ENCODE measurements around the gene SERPINA3. TPM values are rescaled to one million over a fixed set of nuclear protein-coding genes. Genes with fewer than 3 reads are reported as not detected.

SERPINA3 gene
- total RNA-seq, 1 donor from 2014 or later = 33.9 TPM

GRCh38 chr14:94643316-94644101 lies 31.3 kb downstream of the SERPINA3 start:
- no peak for DNase-seq (ENCODE audit: low read depth)
- TF ChIP-seq CTCF (IDR thresholded peaks at IDR 0.05; ENCODE audit: insufficient read depth, low read length, poor library complexity, severe bottlenecking) = no peak
- Histone ChIP-seq H3K27me3 (ENCODE audit: control insufficient read depth, insufficient read depth, low read length) (no peaks in the 10 kb centered on the region), H3K4me3 (ENCODE audit: low read depth, low read length) (no peak overlapping the region), H3K36me3 (ENCODE audit: control insufficient read depth, insufficient read depth, low read length) (no peaks in the 10 kb centered on the region)

GRCh38 chr14:94644102-94644535 lies 31.9 kb downstream of the SERPINA3 start:
- DNase-seq (ENCODE audit: low read depth) = no peak

GRCh38 chr14:94646066-94646465 lies 33.9 kb downstream of the SERPINA3 start:
- H3K27me3 ChIP-seq (ENCODE audit: control insufficient read depth, insufficient read depth, low read length) = no peaks in the 10 kb centered on the region
- no peak overlapping the region for H3K4me3 ChIP-seq (ENCODE audit: low read depth, low read length)
- no peak for DNase-seq (ENCODE audit: low read depth)
- no peak for TF ChIP-seq CTCF (IDR thresholded peaks at IDR 0.05; ENCODE audit: insufficient read depth, low read length, poor library complexity, severe bottlenecking)
- H3K36me3 ChIP-seq (ENCODE audit: control insufficient read depth, insufficient read depth, low read length) = no peaks in the 10 kb centered on the region

More at GRCh38 chr14:94644102-94644535, 31.9 kb downstream of the SERPINA3 start:
- TF ChIP-seq CTCF (IDR thresholded peaks at IDR 0.05; ENCODE audit: insufficient read depth, low read length, poor library complexity, severe bottlenecking) = no peak
- Histone ChIP-seq H3K4me3 (ENCODE audit: low read depth, low read length) (no peak overlapping the region), H3K36me3 (ENCODE audit: control insufficient read depth, insufficient read depth, low read length) (no peaks in the 10 kb centered on the region), H3K27me3 (ENCODE audit: control insufficient read depth, insufficient read depth, low read length) (no peaks in the 10 kb centered on the region)

- Histone ChIP-seq H3K4me3 (ENCODE audit: low read depth, low read length) (no peak overlapping the region), H3K27me3 (ENCODE audit: control insufficient read depth, insufficient read depth, low read length) (no peaks in the 10 kb centered on the region), H3K36me3 (ENCODE audit: control insufficient read depth, insufficient read depth, low read length) (no peaks in the 10 kb centered on the region)
- TF ChIP-seq CTCF (IDR thresholded peaks at IDR 0.05; ENCODE audit: insufficient read depth, low read length, poor library complexity, severe bottlenecking) = no peak
- DNase-seq (ENCODE audit: low read depth) = no peak
Observed at GRCh38 chr14:94646481-94646880, 34.3 kb downstream of the SERPINA3 start.

- Histone ChIP-seq H3K27me3 (ENCODE audit: control insufficient read depth, insufficient read depth, low read length) (no peaks in the 10 kb centered on the region), H3K4me3 (ENCODE audit: low read depth, low read length) (no peak overlapping the region), H3K36me3 (ENCODE audit: control insufficient read depth, insufficient read depth, low read length) (no peaks in the 10 kb centered on the region)
- TF ChIP-seq CTCF (IDR thresholded peaks at IDR 0.05; ENCODE audit: insufficient read depth, low read length, poor library complexity, severe bottlenecking) = no peak
- no peak for DNase-seq (ENCODE audit: low read depth)
Observed at GRCh38 chr14:94648801-94649200, 36.6 kb downstream of the SERPINA3 start.
